Superior temporal gyrus (tissue), 1 donor: Measurements from ENCODE around the gene ENPP7.

ENCODE experiments used
- DNase-seq: peaks from one replicate; pipeline ENCODE4 v3.0.0-alpha.2; 2016; ENCODE audit errors: extremely low spot score

The ENPP7 gene

GRCh38 chr17:79777894-79778503 is 47.3 kb downstream of the ENPP7 start, which contains the start of gene CBX2:
Gene CBX2, plus strand, starts transcription at chr17:79778148. Its CDS starts 88 bp downstream, at chr17:79778236.
- peak; percentile 54 for DNase-seq

- no peak for DNase-seq
Observed at GRCh38 chr17:79778504-79779083, 47.9 kb downstream of the ENPP7 start.

GRCh38 chr17:79779084-79779529 is 48.4 kb downstream of the ENPP7 start:
- no peak for DNase-seq

GRCh38 chr17:79779661-79780365 is 49.1 kb downstream of the ENPP7 start:
- no peak for DNase-seq

GRCh38 chr17:79781012-79781650 is 50.4 kb downstream of the ENPP7 start:
- no peak for DNase-seq

GRCh38 chr17:79781736-79782575 is 51.2 kb downstream of the ENPP7 start:
- DNase-seq = no peak

- no peak for DNase-seq
Observed at GRCh38 chr17:79783891-79784290, 53.1 kb downstream of the ENPP7 start.

GRCh38 chr17:79784353-79785016 is 53.7 kb downstream of the ENPP7 start:
- DNase-seq = no peak

- DNase-seq = no peak
Observed at GRCh38 chr17:79785017-79785899, 54.5 kb downstream of the ENPP7 start.

- DNase-seq = no peak
Observed at GRCh38 chr17:79785900-79786810, 55.4 kb downstream of the ENPP7 start.

GRCh38 chr17:79786930-79787643 is 56.3 kb downstream of the ENPP7 start:
- no peak for DNase-seq

GRCh38 chr17:79788455-79788854 is 57.7 kb downstream of the ENPP7 start:
- DNase-seq = no peak

GRCh38 chr17:79788989-79789942 is 58.5 kb downstream of the ENPP7 start:
- DNase-seq = no peak

- DNase-seq = no peak
Observed at GRCh38 chr17:79789943-79790804, 59.4 kb downstream of the ENPP7 start.

GRCh38 chr17:79790805-79791734 is 60.3 kb downstream of the ENPP7 start:
- DNase-seq = no peak
